Neuronal stem cell (in vitro differentiated cells): Measurements from ENCODE around the gene PTPN23.
A peak's percentile ranks its signal among the peaks of the same experiment; 100 is the strongest.

Experiments used
- DNase-seq: peaks from one replicate; pipeline ENCODE4 v3.0.0-alpha.2; 2013; ENCODE audit warnings: low spot score
- H2AFZ ChIP-seq: one replicate; pipeline ENCODE4 v1.6.1; 2013; ENCODE audit warnings: mild to moderate bottlenecking, low read length, inconsistent platforms
- H2AK5ac ChIP-seq: 2 replicates; pipeline ENCODE4 v1.6.1; 2013; ENCODE audit warnings: low read depth, mild to moderate bottlenecking, inconsistent platforms, low read length, moderate library complexity, mixed read lengths
- H2BK120ac ChIP-seq: 2 replicates; pipeline ENCODE4 v1.6.1; 2013; ENCODE audit warnings: low read depth, mild to moderate bottlenecking, inconsistent platforms, low read length, moderate library complexity, mixed read lengths
- H2BK12ac ChIP-seq: one replicate; pipeline ENCODE4 v1.6.1; 2013; ENCODE audit warnings: low read length, inconsistent platforms
- H2BK15ac ChIP-seq: 2 replicates; pipeline ENCODE4 v1.6.1; 2013; ENCODE audit warnings: mild to moderate bottlenecking, low read length, inconsistent platforms, mixed read lengths
- H2BK5ac ChIP-seq: one replicate; pipeline ENCODE4 v1.6.1; 2013; ENCODE audit warnings: inconsistent platforms, mild to moderate bottlenecking, low read length, moderate library complexity
- H3K14ac ChIP-seq: one replicate; pipeline ENCODE4 v1.6.1; 2013; ENCODE audit warnings: low read length, inconsistent platforms
- H3K18ac ChIP-seq: 2 replicates; pipeline ENCODE4 v1.6.1; 2013; ENCODE audit warnings: low read length, inconsistent platforms
- H3K23ac ChIP-seq: 2 replicates; pipeline ENCODE4 v1.6.1; 2013; ENCODE audit warnings: low read depth, mild to moderate bottlenecking, mixed read lengths, low read length, inconsistent platforms; ENCODE audit not compliant: poor library complexity
- H3K27ac ChIP-seq: replicated peaks from 3 replicates; pipeline ENCODE4 v1.5.1; 2013; ENCODE audit warnings: low read length, inconsistent platforms
- H3K27me3 ChIP-seq, 3 experiments: 2 replicates each; pipeline ENCODE4 v1.6.1; 2013; ENCODE audit warnings: low read length in 3 of 3, mild to moderate bottlenecking in 2 of 3, inconsistent platforms in 1 of 3, low read depth in 1 of 3, mixed read lengths in 1 of 3, moderate library complexity in 1 of 3; ENCODE audit not compliant: control insufficient read depth in 3 of 3, insufficient read depth in 3 of 3
- H3K36me3 ChIP-seq, 2 donors: replicated peaks in 1 of 2; 2 replicates each; pipeline ENCODE4 v1.6.1; 2013; ENCODE audit warnings: low read length in 2 of 2; ENCODE audit not compliant: control insufficient read depth in 2 of 2, insufficient read depth in 2 of 2
- H3K4ac ChIP-seq: 2 replicates; pipeline ENCODE4 v1.6.1; 2013; ENCODE audit warnings: inconsistent platforms, mild to moderate bottlenecking, low read length, moderate library complexity
- H3K4me1 ChIP-seq, 2 donors: 1 replicate in 1 of 2; 2 replicates in 1 of 2; pipeline ENCODE4 v1.6.1; 2013; ENCODE audit warnings: low read length in 2 of 2, low read depth in 1 of 2; ENCODE audit not compliant: control insufficient read depth in 2 of 2, insufficient read depth in 1 of 2
- H3K4me2 ChIP-seq: one replicate; pipeline ENCODE4 v1.6.1; 2013; ENCODE audit warnings: mild to moderate bottlenecking, low read length, inconsistent platforms; ENCODE audit not compliant: insufficient read depth, poor library complexity, severe bottlenecking
- H3K4me3 ChIP-seq, 2 donors: 2 replicates each; pipeline ENCODE4 v1.5.1; 2013; ENCODE audit warnings: low read length in 2 of 2, mild to moderate bottlenecking in 2 of 2, inconsistent platforms in 1 of 2, moderate library complexity in 1 of 2
- H3K79me1 ChIP-seq: one replicate; pipeline ENCODE4 v1.6.1; 2013; ENCODE audit warnings: low read depth, mild to moderate bottlenecking, inconsistent platforms, low read length, moderate library complexity
- H3K9ac ChIP-seq: one replicate; pipeline ENCODE4 v1.6.1; 2013; ENCODE audit warnings: mild to moderate bottlenecking, low read depth, low read length, inconsistent platforms; ENCODE audit not compliant: poor library complexity
- H3K9me3 ChIP-seq, 2 donors: replicated peaks in 1 of 2; 2 replicates each; pipeline versions ENCODE3 to v1.6.1; 2013; ENCODE audit warnings: low read length in 2 of 2, mild to moderate bottlenecking in 2 of 2, inconsistent platforms in 1 of 2, low read depth in 1 of 2, mixed read lengths in 1 of 2, moderate library complexity in 1 of 2; ENCODE audit not compliant: control insufficient read depth in 2 of 2, insufficient read depth in 1 of 2
- H4K8ac ChIP-seq: one replicate; pipeline ENCODE4 v1.6.1; 2013; ENCODE audit warnings: low read depth, mild to moderate bottlenecking, inconsistent platforms, low read length, moderate library complexity
- H4K91ac ChIP-seq: one replicate; pipeline ENCODE4 v1.6.1; 2013; ENCODE audit warnings: low read length, low read depth, mild to moderate bottlenecking, inconsistent platforms; ENCODE audit not compliant: poor library complexity
- WGBS, 2 donors: extraction: QIAGEN DNeasy Blood & Tissue Kit; methylation state at CpG; one replicate each; pipeline ENCODE4 v1.1.7; 2013; ENCODE audit warnings: missing lambda C conversion rate in 2 of 2, mixed read lengths in 1 of 2; ENCODE audit not compliant: insufficient read length in 2 of 2, insufficient replicate concordance in 1 of 2; ENCODE audit errors: extremely low coverage in 2 of 2; 5-methylcytosine and 5-hydroxymethylcytosine counted together

The PTPN23 gene

GRCh38 chr3:47420044-47420430 lies 39.2 kb downstream of the PTPN23 start:
- peak overlapping the region; percentile 11 for H3K18ac ChIP-seq
- no peak overlapping the region for H2BK12ac ChIP-seq
- H4K8ac ChIP-seq: no peak overlapping the region
- peaks cover 0 to 6% of the 10 kb centered on the region in 2 donors for H3K9me3 ChIP-seq
- H2BK120ac ChIP-seq: no peak overlapping the region
- peaks cover 54 to 75% of the 10 kb centered on the region in 2 donors for H3K36me3 ChIP-seq
- DNase-seq: no peak
- no peak overlapping the region for H3K27ac ChIP-seq
- no peak overlapping the region for H3K4me2 ChIP-seq
- H3K79me1 ChIP-seq: peaks cover 12% of the 10 kb centered on the region
- no peak overlapping the region for H2BK15ac ChIP-seq
- no peak overlapping the region for H4K91ac ChIP-seq
- no CpG with 5 or more reads among the region's 5 CpGs for WGBS, 2 donors
- no peak overlapping the region for H3K4me3 ChIP-seq
- peaks cover 3 to 4% of the 10 kb centered on the region in 2 donors for H3K4me1 ChIP-seq
- peak overlapping the region; percentile 5 for H2BK5ac ChIP-seq
- H2AFZ ChIP-seq: no peak overlapping the region
- no peak overlapping the region for H3K4ac ChIP-seq
- no peak overlapping the region for H3K14ac ChIP-seq
- peak overlapping the region; percentile 45 for H2AK5ac ChIP-seq
- no peak overlapping the region for H3K9ac ChIP-seq
- H3K27me3 ChIP-seq: no peaks in the 10 kb centered on the region
- H3K23ac ChIP-seq: no peak overlapping the region

GRCh38 chr3:47420511-47421484 lies 40.0 kb downstream of the PTPN23 start:
- no peak overlapping the region for H2BK120ac ChIP-seq
- peak overlapping the region; percentile 82 for H2AFZ ChIP-seq
- peak overlapping the region; percentile 30 for H2AK5ac ChIP-seq
- H3K18ac ChIP-seq: peak overlapping the region; percentile 67
- peak overlapping the region; percentile 26 for H2BK5ac ChIP-seq
- peak overlapping the region; percentile 14 for H2BK12ac ChIP-seq
- H4K91ac ChIP-seq: no peak overlapping the region
- H3K4ac ChIP-seq: peak overlapping the region; percentile 81
- peaks cover 0 to 6% of the 10 kb centered on the region in 2 donors for H3K9me3 ChIP-seq
- H3K79me1 ChIP-seq: peaks cover 12% of the 10 kb centered on the region
- no peak overlapping the region for H3K4me2 ChIP-seq
- H4K8ac ChIP-seq: no peak overlapping the region
- no peak overlapping the region for H2BK15ac ChIP-seq
- H3K4me3 ChIP-seq: no peak overlapping the region
- peaks cover 2 to 3% of the 10 kb centered on the region in 2 donors for H3K4me1 ChIP-seq
- H3K36me3 ChIP-seq: peaks cover 51 to 74% of the 10 kb centered on the region in 2 donors
- H3K27ac ChIP-seq: no peak overlapping the region
- H3K27me3 ChIP-seq: no peaks in the 10 kb centered on the region
- H3K23ac ChIP-seq: peak overlapping the region; percentile 68
- no peak overlapping the region for H3K14ac ChIP-seq
- peak; percentile 89 for DNase-seq
- WGBS, 2 donors: no CpG with 5 or more reads among the region's 29 CpGs
- H3K9ac ChIP-seq: peak overlapping the region; percentile 80

- Histone ChIP-seq H3K36me3 (peaks cover 52 to 73% of the 10 kb centered on the region in 2 donors), H3K79me1 (peaks cover 9% of the 10 kb centered on the region), H4K91ac (no peak overlapping the region), H4K8ac (peak overlapping the region; percentile 87), H2BK12ac (peak overlapping the region; percentile 5), H3K4me2 (no peak overlapping the region), H3K4me1 (peaks cover 2 to 3% of the 10 kb centered on the region in 2 donors), H3K4ac (no peak overlapping the region), H2AK5ac (peak overlapping the region; percentile 74), H2BK5ac (peak overlapping the region; percentile 56), H3K27me3 (no peaks in the 10 kb centered on the region), H2AFZ (peak overlapping the region; percentile 82), H3K23ac (no peak overlapping the region), H2BK15ac (no peak overlapping the region), H3K4me3 (no peak overlapping the region), H3K14ac (no peak overlapping the region), H3K9ac (peak overlapping the region; percentile 13), H3K18ac (no peak overlapping the region), H2BK120ac (no peak overlapping the region), H3K27ac (no peak overlapping the region), H3K9me3 (peaks cover 0 to 4% of the 10 kb centered on the region in 2 donors)
- WGBS, 2 donors: no CpG with 5 or more reads among the region's 13 CpGs
- no peak for DNase-seq
These were observed 41.2 kb downstream of the PTPN23 start for GRCh38 chr3:47421741-47422649.
